Tibial nerve (tissue), 4 donors: Measurements from ENCODE around the gene PHACTR1.

ENCODE experiments used
- CTCF ChIP-seq, 5 experiments: fragments of 200-600 bp in 3 of 5; fragments of 450-650 bp in 2 of 5; sonication (generic) in 3 of 5; IDR thresholded peaks; one replicate each; pipeline ENCODE4 v1.5.1; 2016 to 2019; ENCODE audit warnings: antibody characterized with exemption in 5 of 5, mild to moderate bottlenecking in 3 of 5, moderate library complexity in 2 of 5
- EP300 ChIP-seq, 2 donors: sonication (generic); formaldehyde crosslinking; IDR thresholded peaks; one replicate each; pipeline ENCODE4 v1.6.1; 2017; ENCODE audit warnings: antibody characterized with exemption in 2 of 2, mild to moderate bottlenecking in 1 of 2
- POLR2A ChIP-seq, 2 donors: fragments of 450-650 bp; IDR thresholded peaks; one replicate each; pipeline ENCODE4 v1.6.1; 2017; ENCODE audit warnings: antibody characterized with exemption in 2 of 2, mild to moderate bottlenecking in 2 of 2, moderate library complexity in 2 of 2

GRCh38 chr6:13298446-13298845 lies 581.9 kb downstream of the PHACTR1 start:
- TF ChIP-seq CTCF (IDR thresholded peaks at IDR 0.05) (no peak), EP300 (IDR thresholded peaks at IDR 0.05) (no peak), POLR2A (IDR thresholded peaks at IDR 0.05) (no peak)
